A204.1 (cell line): Measurements from ENCODE around the gene F7.

Source experiments
- FAIRE-seq: peaks from 2 replicates; lab custom pipeline; 2012; peaks lifted over from hg19 to GRCh38; lab: Jason Lieb, UNC

Gene F7

GRCh38 chr13:113138792-113139551, 33.4 kb downstream of the F7 start:
- FAIRE-seq = no peak

- FAIRE-seq = no peak
These were observed 34.0 kb downstream of the F7 start for GRCh38 chr13:113139577-113139976.

GRCh38 chr13:113140677-113141600, 35.3 kb downstream of the F7 start:
- FAIRE-seq = no peak

- FAIRE-seq = no peak
These were observed 36.0 kb downstream of the F7 start for GRCh38 chr13:113141601-113141970.

- no peak for FAIRE-seq
These were observed 37.3 kb downstream of the F7 start for GRCh38 chr13:113142876-113143275.

- no peak for FAIRE-seq
These were observed 38.1 kb downstream of the F7 start for GRCh38 chr13:113143466-113144254.

- no peak for FAIRE-seq
These were observed 38.7 kb downstream of the F7 start for GRCh38 chr13:113144255-113144629.

- no peak for FAIRE-seq
These were observed 39.9 kb downstream of the F7 start for GRCh38 chr13:113145496-113145895.

- no peak for FAIRE-seq
These were observed 40.5 kb downstream of the F7 start for GRCh38 chr13:113145911-113146598.

GRCh38 chr13:113146750-113147149, 41.2 kb downstream of the F7 start:
- no peak for FAIRE-seq

GRCh38 chr13:113147206-113147605, 41.6 kb downstream of the F7 start:
- FAIRE-seq = no peak

GRCh38 chr13:113148407-113148806, 42.8 kb downstream of the F7 start:
- no peak for FAIRE-seq

- no peak for FAIRE-seq
These were observed 43.4 kb downstream of the F7 start for GRCh38 chr13:113148940-113149503.

- no peak for FAIRE-seq
These were observed 44.3 kb downstream of the F7 start for GRCh38 chr13:113149711-113150549.

GRCh38 chr13:113150550-113151365, 45.2 kb downstream of the F7 start:
- no peak for FAIRE-seq

- no peak for FAIRE-seq
These were observed 46.4 kb downstream of the F7 start for GRCh38 chr13:113151745-113152690.

- FAIRE-seq = no peak
These were observed 47.0 kb downstream of the F7 start for GRCh38 chr13:113152691-113152983.

GRCh38 chr13:113152984-113153809, 47.6 kb downstream of the F7 start:
- no peak for FAIRE-seq
